H1 (cell line): ENCODE data around the gene DAB2IP. TPM values are rescaled to one million over a fixed set of nuclear protein-coding genes. Genes with fewer than 3 reads are reported as not detected.

Experiments used
- YY1 ChIP-seq: IDR thresholded peaks from 2 replicates; pipeline ENCODE4 v1.6.1; 2011; ENCODE audit warnings: low read depth, mild to moderate bottlenecking, low read length
- polyA plus RNA-seq, 7 experiments: library from polyadenylated mRNA; depleted of rRNA in 3 of 7; stranded (reverse) in 5 of 7; unstranded in 2 of 7; fragments of >200 nt in 5 of 7; fragments of 200-250 nt in 2 of 7; gene quantifications; 1 replicate in 5 of 7; 2 replicates in 1 of 7; 4 replicates in 1 of 7; pipeline versions ENCODE4 v1.2.1 to v1.2.3, GENCODE V29; 2011 to 2013; ENCODE audit warnings: missing spikeins in 2 of 7, mixed read lengths in 2 of 7
- total RNA-seq: library from RNA; stranded (reverse); fragmentation: NEBNext Ultra II Directional; extraction: Animal tissue kit (Norgen Biotek cat#: 25700); gene quantifications from 2 replicates; pipeline ENCODE4 v1.2.1, GENCODE V29; 2021

Gene DAB2IP
- total and polyA plus RNA-seq, 2 of the 8 experiments (the other 6 are each of a cell fraction or from before 2014, with no cell fraction given): 19.7 to 39.5 TPM

DNA sequence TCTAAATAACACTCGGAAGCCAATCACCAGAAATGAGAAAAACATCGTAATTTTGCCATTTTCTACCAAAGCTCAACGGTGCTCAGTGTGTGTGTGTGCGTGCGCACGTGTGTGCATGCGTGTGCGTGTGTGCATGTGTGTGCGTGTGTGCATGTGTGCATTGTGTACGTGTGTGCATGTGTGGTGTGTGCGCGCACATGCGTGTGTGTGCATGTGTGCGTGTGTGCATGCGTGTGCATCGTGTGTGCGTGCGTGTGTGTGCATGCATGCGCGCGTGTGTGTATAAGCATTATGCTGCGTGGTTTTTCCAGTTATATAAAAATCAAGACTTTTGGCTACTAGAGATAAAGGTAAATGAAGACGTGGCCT is 165.0 kb downstream of the DAB2IP start (continued):
- no peak for TF ChIP-seq YY1
